Endothelial cell of umbilical vein (primary cell): ENCODE data around the gene VEZT. TPM values are rescaled to one million over a fixed set of nuclear protein-coding genes. Genes with fewer than 3 reads are reported as not detected.
"Not testable (repeated sequence)": the region's sequence is repeated elsewhere in the genome, so short reads cannot be mapped to it uniquely, and the experiment has no call there.

Experiments
- BruUV-seq: library from RNA; stranded (reverse); fragments of 400-500 nt; replicated peaks from 2 replicates; lab custom pipeline; 2021; lab: Mats Ljungman, UMichigan
- CTCF ChIA-PET: fragments of 300-600, 350-600 bp; sonication (Branson Sonifier 250); formaldehyde crosslinking; loops from one replicate; lab custom pipeline; 2021; ENCODE audit warnings: antibody characterized with exemption, inconsistent platforms; lab: Charles Lee
- POLR2A ChIA-PET: fragments of 300-600, 350-600 bp; sonication (Branson Sonifier 250); formaldehyde crosslinking; loops from one replicate; lab custom pipeline; 2021; ENCODE audit warnings: antibody characterized with exemption, inconsistent platforms; lab: Charles Lee
- DNase-seq: peaks from one replicate; pipeline ENCODE4 v3.0.0-alpha.2; 2011; ENCODE audit warnings: low read depth, low spot score
- FAIRE-seq: peaks from 2 replicates; lab custom pipeline; 2011; peaks lifted over from hg19 to GRCh38; lab: Jason Lieb, UNC
- H2AFZ ChIP-seq: 2 replicates; pipeline ENCODE4 v1.6.0; 2012; ENCODE audit warnings: low read depth, low read length, control low read depth, inconsistent platforms
- H3K27ac ChIP-seq: 2 replicates; pipeline ENCODE4 v1.5.1; 2011; ENCODE audit warnings: low read depth, mild to moderate bottlenecking, control low read depth, low read length, moderate library complexity; ENCODE audit not compliant: insufficient read depth
- H3K27me3 ChIP-seq, 2 experiments: 2 replicates each; pipeline versions ENCODE4 v1.6.0 to v1.6.1; 2011; ENCODE audit warnings: low read length in 2 of 2, mixed read lengths in 1 of 2; ENCODE audit not compliant: control insufficient read depth in 2 of 2, insufficient read depth in 2 of 2
- H3K36me3 ChIP-seq, 2 experiments: 2 replicates in 1 of 2; 3 replicates in 1 of 2; pipeline ENCODE4 v1.5.1; 2011; ENCODE audit warnings: low read length in 2 of 2, mild to moderate bottlenecking in 1 of 2, moderate library complexity in 1 of 2; ENCODE audit not compliant: control insufficient read depth in 2 of 2, insufficient read depth in 2 of 2; ENCODE audit errors: extremely low read depth in 1 of 2
- H3K4me1 ChIP-seq: 3 replicates; pipeline ENCODE4 v1.5.1; 2011; ENCODE audit warnings: mild to moderate bottlenecking, low read length; ENCODE audit not compliant: control insufficient read depth, insufficient read depth; ENCODE audit errors: extremely low read depth
- H3K4me2 ChIP-seq: 2 replicates; pipeline ENCODE4 v1.6.1; 2011; ENCODE audit warnings: low read length, control low read depth, mixed read lengths; ENCODE audit not compliant: insufficient read depth
- H3K4me3 ChIP-seq, 3 experiments: fragments of 200-600 bp in 1 of 3; sonication (generic), shearing (Covaris generic) in 1 of 3; replicated peaks in 1 of 3; 2 replicates each; pipeline ENCODE4 v1.5.1; 2011 to 2016; ENCODE audit warnings: control low read depth in 3 of 3, low read length in 3 of 3, mild to moderate bottlenecking in 2 of 3, inconsistent platforms in 1 of 3, low read depth in 1 of 3, moderate library complexity in 1 of 3; ENCODE audit not compliant: insufficient read depth in 1 of 3
- H3K79me2 ChIP-seq: 2 replicates; pipeline ENCODE4 v1.6.0; 2012; ENCODE audit warnings: low read length, inconsistent platforms; ENCODE audit not compliant: control insufficient read depth, insufficient read depth
- H3K9ac ChIP-seq: replicated peaks from 2 replicates; pipeline ENCODE3; 2011; ENCODE audit warnings: low read length, control low read depth; ENCODE audit not compliant: insufficient read depth; ENCODE audit errors: extremely low read depth
- H3K9me1 ChIP-seq: replicated peaks from 3 replicates; pipeline ENCODE4 v1.6.0; 2011; ENCODE audit warnings: mild to moderate bottlenecking, low read length; ENCODE audit not compliant: control insufficient read depth, insufficient read depth; ENCODE audit errors: extremely low read depth
- H3K9me3 ChIP-seq: replicated peaks from 2 replicates; pipeline ENCODE4 v1.5.1; 2012; ENCODE audit warnings: low read length, inconsistent platforms; ENCODE audit not compliant: control insufficient read depth, insufficient read depth
- H4K20me1 ChIP-seq: replicated peaks from 2 replicates; pipeline ENCODE3; 2011; ENCODE audit warnings: mild to moderate bottlenecking, low read length; ENCODE audit not compliant: control insufficient read depth, insufficient read depth; ENCODE audit errors: extremely low read depth
- EZH2 ChIP-seq: IDR thresholded peaks from 2 replicates; pipeline ENCODE4 v1.6.1; 2012; ENCODE audit warnings: borderline replicate concordance, low read depth, mild to moderate bottlenecking, moderate library complexity, low read length, inconsistent platforms; ENCODE audit not compliant: severe bottlenecking
- FOS ChIP-seq: IDR thresholded peaks from 2 replicates; pipeline ENCODE4 v1.6.1; 2011; ENCODE audit warnings: mild to moderate bottlenecking, low read length, moderate library complexity, borderline replicate concordance; ENCODE audit not compliant: insufficient read depth
- GATA2 ChIP-seq: IDR thresholded peaks from 2 replicates; pipeline ENCODE4 v1.7.0; 2011; ENCODE audit warnings: low read depth, mild to moderate bottlenecking, moderate library complexity, mixed read lengths, low read length; ENCODE audit not compliant: insufficient read length, insufficient read depth
- JUN ChIP-seq: IDR thresholded peaks from 2 replicates; pipeline ENCODE4 v1.6.1; 2011; ENCODE audit warnings: borderline replicate concordance, low read depth; ENCODE audit not compliant: insufficient read length, insufficient read depth
- MAX ChIP-seq: IDR thresholded peaks from 2 replicates; pipeline ENCODE4 v1.6.1; 2011; ENCODE audit not compliant: insufficient read depth, insufficient read length
- MYC ChIP-seq: IDR thresholded peaks from one replicate; pipeline ENCODE4 v1.6.1; 2011; ENCODE audit warnings: mild to moderate bottlenecking, low read depth, low read length
- POLR2A ChIP-seq: IDR thresholded peaks from 2 replicates; pipeline ENCODE4 v1.6.1; 2012; ENCODE audit warnings: low read depth, mild to moderate bottlenecking, control low read depth, low read length
- POLR2AphosphoS5 ChIP-seq: IDR thresholded peaks from 2 replicates; pipeline ENCODE4 v1.6.1; 2012; ENCODE audit warnings: low read depth, mild to moderate bottlenecking, control low read depth, low read length, moderate library complexity; ENCODE audit not compliant: insufficient read depth
- dilution Hi-C: fragments of 300-500 bp; cut with MboI; formaldehyde crosslinking; loops from one replicate; pipeline ENCODE4 v1.15.0; 2019; ENCODE audit warnings: low sequenced_read_pairs; ENCODE audit not compliant: extremely low pct_ligation_motif_present
- intact Hi-C: fragments of 100-400 bp; cut with micrococcal nuclease; formaldehyde crosslinking; loops from one replicate; pipeline ENCODE4 v1.10.0; 2022
- polyA plus RNA-seq, 4 experiments: library from polyadenylated mRNA; depleted of rRNA in 3 of 4; stranded (reverse) in 3 of 4; unstranded in 1 of 4; fragments of >200 nt; gene quantifications; 2 replicates each; pipeline versions ENCODE4 v1.2.1 to v1.2.3, GENCODE V29; 2011 to 2012; ENCODE audit warnings: missing spikeins in 1 of 4
- total RNA-seq: library from RNA; stranded (reverse); gene quantifications from 2 replicates; pipeline ENCODE4 v1.2.3, GENCODE V29; 2021
- TF ChIP-seq, protein P1 (sequence below), 2 donors: IDR thresholded peaks; 1 replicate in 1 of 2; 2 replicates in 1 of 2; pipeline ENCODE4 v1.5.1; 2011; ENCODE audit warnings: low read length in 2 of 2, mild to moderate bottlenecking in 2 of 2, moderate library complexity in 2 of 2, control low read depth in 1 of 2, inconsistent platforms in 1 of 2, low read depth in 1 of 2; ENCODE audit not compliant: insufficient read depth in 1 of 2; ENCODE audit errors: extremely low read depth in 1 of 2

VEZT gene
- total and polyA plus RNA-seq, 2 donors (not counting 3 experiments of a cell fraction or from before 2014, with no cell fraction given) = 57.8 to 91.3 TPM

GRCh38 chr12:95231190-95231589 is 13.6 kb downstream of the VEZT start:
- POLR2A ChIA-PET = no interaction called here
- H3K79me2 ChIP-seq = peaks cover 77% of the 10 kb centered on the region

DNA sequence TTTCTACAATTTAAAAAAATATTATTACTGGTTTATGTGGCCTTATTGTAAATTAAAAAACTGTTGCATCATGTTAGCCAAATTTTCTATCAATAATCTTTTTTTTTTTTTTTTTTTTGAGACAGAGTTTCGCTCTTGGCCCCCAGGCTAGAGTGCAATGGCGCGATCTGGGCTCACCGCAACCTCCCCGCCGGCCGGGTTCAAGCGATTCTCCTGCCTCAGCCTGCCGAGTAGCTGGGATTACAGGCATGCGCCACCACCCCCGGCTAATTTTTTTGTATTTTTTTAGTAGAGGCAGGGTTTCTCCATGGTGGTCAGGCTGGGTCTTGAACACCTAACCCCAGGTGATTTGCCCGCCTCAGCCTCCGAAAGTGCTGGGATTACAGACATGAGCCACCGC is 16.6 kb downstream of the VEZT start:
- H3K36me3 ChIP-seq, DNase-seq, intact Hi-C loops, H3K9me1 ChIP-seq, FAIRE-seq, CTCF ChIA-PET, H2AFZ ChIP-seq, H3K4me2 ChIP-seq, dilution Hi-C loops, H3K9me3 ChIP-seq, H3K27ac ChIP-seq, H3K4me3 ChIP-seq, H3K27me3 ChIP-seq, BruUV-seq, H4K20me1 ChIP-seq, H3K9ac ChIP-seq, POLR2A ChIA-PET: not testable (repeated sequence)
- peaks cover 19% of the 10 kb centered on the region for H3K4me1 ChIP-seq
- H3K79me2 ChIP-seq = peaks cover 79% of the 10 kb centered on the region

More at GRCh38 chr12:95231190-95231589, 13.6 kb downstream of the VEZT start:
- no peak overlapping the region for H2AFZ ChIP-seq
- no peak for TF ChIP-seq MYC
- TF ChIP-seq FOS = no peak
- no peak for TF ChIP-seq EZH2
- no peak for TF ChIP-seq JUN
- TF ChIP-seq MAX = no peak
- no peak for TF ChIP-seq GATA2
- no peak for TF ChIP-seq POLR2A
- TF ChIP-seq, protein P1, sequence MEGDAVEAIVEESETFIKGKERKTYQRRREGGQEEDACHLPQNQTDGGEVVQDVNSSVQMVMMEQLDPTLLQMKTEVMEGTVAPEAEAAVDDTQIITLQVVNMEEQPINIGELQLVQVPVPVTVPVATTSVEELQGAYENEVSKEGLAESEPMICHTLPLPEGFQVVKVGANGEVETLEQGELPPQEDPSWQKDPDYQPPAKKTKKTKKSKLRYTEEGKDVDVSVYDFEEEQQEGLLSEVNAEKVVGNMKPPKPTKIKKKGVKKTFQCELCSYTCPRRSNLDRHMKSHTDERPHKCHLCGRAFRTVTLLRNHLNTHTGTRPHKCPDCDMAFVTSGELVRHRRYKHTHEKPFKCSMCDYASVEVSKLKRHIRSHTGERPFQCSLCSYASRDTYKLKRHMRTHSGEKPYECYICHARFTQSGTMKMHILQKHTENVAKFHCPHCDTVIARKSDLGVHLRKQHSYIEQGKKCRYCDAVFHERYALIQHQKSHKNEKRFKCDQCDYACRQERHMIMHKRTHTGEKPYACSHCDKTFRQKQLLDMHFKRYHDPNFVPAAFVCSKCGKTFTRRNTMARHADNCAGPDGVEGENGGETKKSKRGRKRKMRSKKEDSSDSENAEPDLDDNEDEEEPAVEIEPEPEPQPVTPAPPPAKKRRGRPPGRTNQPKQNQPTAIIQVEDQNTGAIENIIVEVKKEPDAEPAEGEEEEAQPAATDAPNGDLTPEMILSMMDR (IDR thresholded peaks at IDR 0.05; ENCODE audit: extremely low read depth in 1 of 2, insufficient read depth in 1 of 2, low read depth in 1 of 2, low read length in 2 of 2) = no peak
- TF ChIP-seq POLR2AphosphoS5 = no peak
- intact Hi-C loops (no loop called here), dilution Hi-C loops (no loop called here)
- BruUV-seq = no TSS peak
- FAIRE-seq = peak; percentile 67
- CTCF ChIA-PET = interaction anchor here (0.9 to 1.8 kb wide), 5 partner anchors 8 to 105 kb away, joined by 3 to 7 read pairs (median 3); no protein-coding TSS in a partner anchor
- no peaks in the 10 kb centered on the region for H3K9me1 ChIP-seq
- peaks cover 37% of the 10 kb centered on the region for H3K4me1 ChIP-seq
- peak; percentile 66 for DNase-seq
- H3K36me3 ChIP-seq = no peaks in the 10 kb centered on the region
- peak overlapping the region; percentile 62 for H3K4me2 ChIP-seq
- H4K20me1 ChIP-seq = no peaks in the 10 kb centered on the region
- H3K9ac ChIP-seq = peak overlapping the region; percentile 37
- no peaks in the 10 kb centered on the region for H3K27me3 ChIP-seq
- peak overlapping the region; percentile 55 for H3K27ac ChIP-seq
- no peak overlapping the region for H3K4me3 ChIP-seq
- H3K9me3 ChIP-seq = no peaks in the 10 kb centered on the region

GRCh38 chr12:95235621-95236020 is 18.0 kb downstream of the VEZT start:
- H2AFZ ChIP-seq, dilution Hi-C loops: not testable (repeated sequence)

More at GRCh38 chr12:95235621-95236020, 18.0 kb downstream of the VEZT start:
- H3K9me1 ChIP-seq, CTCF ChIA-PET, H3K36me3 ChIP-seq, H3K4me1 ChIP-seq, FAIRE-seq, H3K9me3 ChIP-seq, intact Hi-C loops, H3K27ac ChIP-seq, POLR2A ChIA-PET, DNase-seq, H3K4me2 ChIP-seq, BruUV-seq, H3K9ac ChIP-seq, H4K20me1 ChIP-seq, H3K27me3 ChIP-seq, H3K4me3 ChIP-seq: not testable (repeated sequence)
- H3K79me2 ChIP-seq = peaks cover 77% of the 10 kb centered on the region
